GM19239 (cell line): ENCODE measurements around the gene SOWAHA.
"Not testable (repeated sequence)": the region's sequence is repeated elsewhere in the genome, so short reads cannot be mapped to it uniquely, and the experiment has no call there.

Source experiments
- DNase-seq: peaks from one replicate; pipeline ENCODE4 v3.0.0; 2011; ENCODE audit warnings: low spot score; ENCODE audit not compliant: insufficient read length
- FAIRE-seq: peaks from 2 replicates; lab custom pipeline; 2011; peaks lifted over from hg19 to GRCh38; lab: Jason Lieb, UNC

SOWAHA gene

GRCh38 chr5:132840313-132840712, 27.2 kb downstream of the SOWAHA start:
- no peak for DNase-seq
- FAIRE-seq, result no peak

- DNase-seq, result no peak
- FAIRE-seq, result no peak
These were observed 27.8 kb downstream of the SOWAHA start for GRCh38 chr5:132840896-132841295.

GRCh38 chr5:132841305-132841704, 28.2 kb downstream of the SOWAHA start:
- DNase-seq, result no peak
- no peak for FAIRE-seq

GRCh38 chr5:132848270-132848669, 35.2 kb downstream of the SOWAHA start:
- FAIRE-seq (no peak), DNase-seq (no peak)

- FAIRE-seq (no peak), DNase-seq (no peak)
These were observed 36.2 kb downstream of the SOWAHA start for GRCh38 chr5:132849347-132849746.

- DNase-seq (no peak), FAIRE-seq (no peak)
These were observed 37.0 kb downstream of the SOWAHA start for GRCh38 chr5:132850066-132850465.

GRCh38 chr5:132853323-132853722, 40.2 kb downstream of the SOWAHA start:
- no peak for DNase-seq
- no peak for FAIRE-seq

GRCh38 chr5:132853790-132854189, 40.7 kb downstream of the SOWAHA start:
- no peak for DNase-seq
- FAIRE-seq, result no peak

- DNase-seq, result no peak
- no peak for FAIRE-seq
These were observed 41.2 kb downstream of the SOWAHA start for GRCh38 chr5:132854301-132854700.

GRCh38 chr5:132854992-132855391, 41.9 kb downstream of the SOWAHA start:
- FAIRE-seq, DNase-seq: not testable (repeated sequence)

GRCh38 chr5:132856011-132856410, 42.9 kb downstream of the SOWAHA start:
- FAIRE-seq (no peak), DNase-seq (no peak)

GRCh38 chr5:132859889-132860437, 46.9 kb downstream of the SOWAHA start:
- DNase-seq (no peak), FAIRE-seq (no peak)

GRCh38 chr5:132860742-132861141, 47.6 kb downstream of the SOWAHA start:
- FAIRE-seq (no peak), DNase-seq (no peak)

- DNase-seq, result no peak
- no peak for FAIRE-seq
These were observed 52.7 kb downstream of the SOWAHA start for GRCh38 chr5:132865668-132866341.
